ENCODE results near the gene KSR1. TPM values are rescaled to one million over a fixed set of nuclear protein-coding genes. Genes with fewer than 3 reads are reported as not detected.

KSR1 gene
- polyA plus RNA-seq, 1 experiment = 28.2 TPM

GRCh38 chr17:27413792-27414191 is 42.5 kb upstream of the KSR1 start:
- POLR2A ChIA-PET = no interaction called here

GRCh38 chr17:27414271-27414670 is 42.0 kb upstream of the KSR1 start:
- DNase-seq (ENCODE audit: low read depth, low spot score) = no peak
- ChIA-PET POLR2A (no interaction called here), CTCF (interaction anchor here (1.3 to 2.8 kb wide), 3 partner anchors 16 to 186 kb away, joined by 4 to 26 read pairs (median 9); no protein-coding TSS in a partner anchor)

More at GRCh38 chr17:27413792-27414191, 42.5 kb upstream of the KSR1 start:
- H3K4me3 ChIP-seq (ENCODE audit: low read depth, low read length) = no peak overlapping the region
- H3K27ac ChIP-seq (ENCODE audit: low read depth, low read length) = no peak overlapping the region
- CTCF ChIA-PET = interaction anchor here (1.3 to 2.8 kb wide), 3 partner anchors 17 to 186 kb away, joined by 4 to 26 read pairs (median 9); no protein-coding TSS in a partner anchor
- peaks cover 2% of the 10 kb centered on the region for H3K27me3 ChIP-seq (ENCODE audit: control insufficient read depth, insufficient read depth, low read length)
- TF ChIP-seq CTCF (IDR thresholded peaks at IDR 0.05; ENCODE audit: low read depth, low read length) = no peak
- DNase-seq (ENCODE audit: low read depth, low spot score) = no peak
- no peaks in the 10 kb centered on the region for H3K9me3 ChIP-seq (ENCODE audit: control insufficient read depth, insufficient read depth, low read length)

GRCh38 chr17:27414694-27415093 is 41.6 kb upstream of the KSR1 start:
- Histone ChIP-seq H3K27ac (ENCODE audit: low read depth, low read length) (no peak overlapping the region), H3K4me3 (ENCODE audit: low read depth, low read length) (no peak overlapping the region), H3K27me3 (ENCODE audit: control insufficient read depth, insufficient read depth, low read length) (peaks cover 2% of the 10 kb centered on the region), H3K9me3 (ENCODE audit: control insufficient read depth, insufficient read depth, low read length) (no peaks in the 10 kb centered on the region)
- DNase-seq (ENCODE audit: low read depth, low spot score) = no peak
- TF ChIP-seq CTCF (IDR thresholded peaks at IDR 0.05; ENCODE audit: low read depth, low read length) = no peak
- POLR2A ChIA-PET = no interaction called here
- CTCF ChIA-PET = interaction anchor here (2.1 to 2.8 kb wide), 2 partner anchors 16 to 185 kb away, joined by 9 to 26 read pairs; no protein-coding TSS in a partner anchor

More at GRCh38 chr17:27414271-27414670, 42.0 kb upstream of the KSR1 start:
- Histone ChIP-seq H3K27ac (ENCODE audit: low read depth, low read length) (no peak overlapping the region), H3K27me3 (ENCODE audit: control insufficient read depth, insufficient read depth, low read length) (peaks cover 2% of the 10 kb centered on the region), H3K4me3 (ENCODE audit: low read depth, low read length) (no peak overlapping the region), H3K9me3 (ENCODE audit: control insufficient read depth, insufficient read depth, low read length) (no peaks in the 10 kb centered on the region)
- no peak for TF ChIP-seq CTCF (IDR thresholded peaks at IDR 0.05; ENCODE audit: low read depth, low read length)

GRCh38 chr17:27415120-27415795 is 41.0 kb upstream of the KSR1 start:
- H3K27me3 ChIP-seq (ENCODE audit: control insufficient read depth, insufficient read depth, low read length) = peaks cover 2% of the 10 kb centered on the region
- H3K27ac ChIP-seq (ENCODE audit: low read depth, low read length) = no peak overlapping the region
- H3K4me3 ChIP-seq (ENCODE audit: low read depth, low read length) = no peak overlapping the region
- no peak for TF ChIP-seq CTCF (IDR thresholded peaks at IDR 0.05; ENCODE audit: low read depth, low read length)
- H3K9me3 ChIP-seq (ENCODE audit: control insufficient read depth, insufficient read depth, low read length) = no peaks in the 10 kb centered on the region
- CTCF ChIA-PET = no interaction called here
- POLR2A ChIA-PET = no interaction called here
- no peak for DNase-seq (ENCODE audit: low read depth, low spot score)

- no peak for DNase-seq (ENCODE audit: low read depth, low spot score)
- Histone ChIP-seq H3K4me3 (ENCODE audit: low read depth, low read length) (no peak overlapping the region), H3K9me3 (ENCODE audit: control insufficient read depth, insufficient read depth, low read length) (no peaks in the 10 kb centered on the region), H3K27ac (ENCODE audit: low read depth, low read length) (no peak overlapping the region), H3K27me3 (ENCODE audit: control insufficient read depth, insufficient read depth, low read length) (peaks cover 6% of the 10 kb centered on the region)
- ChIA-PET POLR2A (no interaction called here), CTCF (no interaction called here)
- no peak for TF ChIP-seq CTCF (IDR thresholded peaks at IDR 0.05; ENCODE audit: low read depth, low read length)
These were observed 38.5 kb upstream of the KSR1 start for GRCh38 chr17:27417596-27418365.

All from AG04450 (cell line).